GM21360 (cell line): ENCODE data around the gene DNAJC15.

Experiments used
- ATAC-seq: cut with Tn5 transposase; IDR thresholded peaks from one replicate; pipeline ENCODE4 v1.9.1; 2021; ENCODE audit warnings: mild to moderate bottlenecking, moderate library complexity; ENCODE audit not compliant: unreplicated experiment

The DNAJC15 gene

GRCh38 chr13:43122791-43123190, 99.4 kb downstream of the DNAJC15 start:
- no peak for ATAC-seq

GRCh38 chr13:43123856-43124255, 100.5 kb downstream of the DNAJC15 start:
- no peak for ATAC-seq

- ATAC-seq, result no peak
Observed at GRCh38 chr13:43124490-43124889, 101.1 kb downstream of the DNAJC15 start.

- no peak for ATAC-seq
Observed at GRCh38 chr13:43126420-43126819, 103.0 kb downstream of the DNAJC15 start.

- ATAC-seq, result peak; percentile 27
Observed at GRCh38 chr13:43127103-43127798, 103.9 kb downstream of the DNAJC15 start.

- ATAC-seq, result peak; percentile 67
Observed at GRCh38 chr13:43127827-43128226, 104.4 kb downstream of the DNAJC15 start.

- ATAC-seq, result no peak
Observed at GRCh38 chr13:43128504-43128961, 105.1 kb downstream of the DNAJC15 start.

- ATAC-seq, result no peak
Observed at GRCh38 chr13:43129066-43129465, 105.7 kb downstream of the DNAJC15 start.

GRCh38 chr13:43129511-43130110, 106.2 kb downstream of the DNAJC15 start:
- no peak for ATAC-seq

GRCh38 chr13:43132257-43132656, 108.9 kb downstream of the DNAJC15 start:
- no peak for ATAC-seq

GRCh38 chr13:43132911-43133310, 109.5 kb downstream of the DNAJC15 start:
- ATAC-seq, result no peak

GRCh38 chr13:43133792-43134191, 110.4 kb downstream of the DNAJC15 start:
- ATAC-seq, result no peak

GRCh38 chr13:43134868-43135267, 111.5 kb downstream of the DNAJC15 start:
- no peak for ATAC-seq

GRCh38 chr13:43135516-43135915, 112.1 kb downstream of the DNAJC15 start:
- ATAC-seq, result no peak

- no peak for ATAC-seq
Observed at GRCh38 chr13:43136920-43137575, 113.7 kb downstream of the DNAJC15 start.

- no peak for ATAC-seq
Observed at GRCh38 chr13:43139211-43139610, 115.8 kb downstream of the DNAJC15 start.

- no peak for ATAC-seq
Observed at GRCh38 chr13:43139921-43140320, 116.5 kb downstream of the DNAJC15 start.

GRCh38 chr13:43140985-43141384, 117.6 kb downstream of the DNAJC15 start:
- ATAC-seq, result no peak

GRCh38 chr13:43141685-43142084, 118.3 kb downstream of the DNAJC15 start:
- ATAC-seq, result no peak

- ATAC-seq, result no peak
Observed at GRCh38 chr13:43143591-43143990, 120.2 kb downstream of the DNAJC15 start.

GRCh38 chr13:43145534-43146196, 122.3 kb downstream of the DNAJC15 start:
- no peak for ATAC-seq

- no peak for ATAC-seq
Observed at GRCh38 chr13:43146400-43146799, 123.0 kb downstream of the DNAJC15 start.
